Stimulated activated CD8-positive, alpha-beta memory T cell treated with anti-CD3 and anti-CD28 coated beads, Interleukin-4, amount 100 ng/mL, for 24 hours (primary cell): ENCODE data around the gene SLC45A2.
A peak's percentile ranks its signal among the peaks of the same experiment; 100 is the strongest.

ENCODE experiments used
- DNase-seq: peaks from one replicate; pipeline ENCODE4 v3.0.0-alpha.2; 2020; ENCODE audit warnings: low read depth

The SLC45A2 gene

GRCh38 chr5:34007621-34008600, 23.4 kb upstream of the SLC45A2 start, which contains the start of gene AMACR:
TSS of gene AMACR (minus strand) at chr5:34008050. CDS start at chr5:34008019, 31 bp downstream.
- DNase-seq: peak; percentile 89

- DNase-seq: no peak
These were observed 22.7 kb upstream of the SLC45A2 start for GRCh38 chr5:34007201-34007620.

DNA sequence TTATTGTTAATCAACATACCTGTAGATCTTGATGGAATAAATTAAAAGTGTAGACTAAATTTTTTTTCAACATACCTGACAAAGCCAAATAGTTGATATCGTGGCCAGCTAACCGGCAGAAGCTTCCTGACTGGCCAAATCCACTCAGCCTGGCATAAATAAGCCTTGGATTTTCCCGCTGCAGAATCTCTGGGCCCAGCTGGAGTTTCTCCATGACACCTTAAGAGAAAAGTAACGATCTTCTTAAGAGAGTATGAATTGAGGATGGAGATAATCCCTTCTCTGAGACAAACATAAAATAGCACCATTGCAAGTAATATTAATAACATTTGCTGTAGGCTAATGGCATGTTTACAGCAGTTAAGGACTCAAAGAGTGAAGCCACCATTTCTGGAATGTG, 21.2 kb upstream of the SLC45A2 start:
- DNase-seq: no peak

DNA sequence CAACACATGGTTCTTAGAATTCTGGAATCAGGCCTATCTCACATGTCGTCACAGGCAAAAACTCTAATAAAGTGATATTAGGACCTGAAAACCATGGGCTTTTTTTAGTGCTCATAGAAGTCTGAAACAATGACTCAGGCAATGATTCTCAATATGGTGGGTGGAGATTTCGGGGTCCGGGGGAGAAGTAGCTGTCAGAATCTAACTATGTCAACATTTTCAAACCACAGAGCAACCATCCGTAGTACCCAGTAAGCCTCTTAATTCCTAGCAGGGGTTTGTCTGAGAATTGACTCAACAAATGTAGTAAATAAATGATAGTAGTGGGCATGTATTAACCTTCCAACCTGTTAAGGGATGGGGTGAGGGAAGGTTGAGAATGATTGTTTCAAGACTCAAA, 20.7 kb upstream of the SLC45A2 start:
- no peak for DNase-seq

- DNase-seq: no peak
These were observed 19.4 kb upstream of the SLC45A2 start for GRCh38 chr5:34003941-34004340.

GRCh38 chr5:34002629-34003328, 18.3 kb upstream of the SLC45A2 start:
- no peak for DNase-seq

- no peak for DNase-seq
These were observed 16.8 kb upstream of the SLC45A2 start for GRCh38 chr5:34001241-34001841.

- DNase-seq: no peak
These were observed 15.5 kb upstream of the SLC45A2 start for GRCh38 chr5:33999978-34000377.

GRCh38 chr5:33997331-33997983, 13.0 kb upstream of the SLC45A2 start:
- DNase-seq: no peak

DNA sequence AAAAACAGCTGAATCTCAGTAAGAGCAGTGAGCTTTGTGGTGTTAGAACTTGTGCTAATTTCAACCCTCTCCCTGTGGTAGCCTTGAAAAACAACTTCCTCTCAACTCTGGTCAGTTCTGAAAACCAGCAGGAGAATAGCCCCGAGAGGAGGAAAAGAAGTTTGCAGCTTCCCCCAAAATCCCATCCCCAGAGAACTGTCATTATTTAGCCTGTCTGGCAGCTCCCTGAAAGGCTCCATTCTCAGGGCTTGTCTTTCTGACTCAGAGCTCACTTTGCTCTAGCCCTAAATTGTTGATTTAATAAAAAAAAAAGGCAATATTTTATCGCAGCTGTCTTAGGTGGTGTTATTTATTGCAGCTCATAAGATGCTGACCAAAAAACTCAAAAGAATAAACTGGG, 11.4 kb upstream of the SLC45A2 start:
- DNase-seq: no peak

- no peak for DNase-seq
These were observed 10.4 kb upstream of the SLC45A2 start for GRCh38 chr5:33994845-33995244.

DNA sequence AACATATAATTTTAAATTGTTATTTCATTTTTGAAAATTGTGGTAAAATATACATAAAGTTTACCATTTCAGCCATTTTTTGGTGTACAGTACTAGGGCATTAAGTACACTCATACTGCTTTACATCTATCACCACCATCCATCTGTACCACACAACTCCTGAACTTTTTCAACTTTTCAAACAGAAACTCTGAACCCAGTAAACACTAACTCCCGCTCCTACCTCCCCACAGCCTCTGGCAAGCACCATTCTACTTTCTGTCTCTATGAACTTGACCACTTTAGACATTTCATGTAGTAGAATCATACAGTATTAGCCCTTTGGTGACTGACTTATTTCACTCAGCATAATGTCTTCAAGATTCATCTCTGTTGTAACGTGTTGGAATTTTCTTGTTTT, 8.4 kb upstream of the SLC45A2 start:
- no peak for DNase-seq

- no peak for DNase-seq
These were observed 954 bp upstream of the SLC45A2 start for GRCh38 chr5:33985447-33985846.

DNA sequence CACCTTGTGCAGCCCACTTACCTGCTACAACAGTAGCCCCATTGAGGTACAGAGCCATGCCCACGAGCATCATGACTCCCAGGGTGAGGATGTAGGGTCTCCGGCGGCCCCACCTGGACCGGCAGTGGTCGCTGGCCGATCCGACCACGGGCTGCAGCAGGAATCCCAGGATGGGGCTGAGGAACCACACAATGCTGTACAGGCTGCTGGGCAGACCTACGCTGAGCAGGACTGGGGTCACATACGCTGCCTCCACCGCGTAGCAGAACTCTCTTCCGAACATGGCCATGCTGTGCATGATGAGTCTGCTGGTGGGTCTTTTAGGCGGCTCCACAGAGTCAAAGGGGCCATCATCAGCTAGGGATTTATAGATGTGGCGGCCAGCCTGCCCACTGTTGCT, 315 bp downstream of the SLC45A2 start:
- DNase-seq: no peak

GRCh38 chr5:33981408-33982162, 2.9 kb downstream of the SLC45A2 start:
- DNase-seq: no peak

DNA sequence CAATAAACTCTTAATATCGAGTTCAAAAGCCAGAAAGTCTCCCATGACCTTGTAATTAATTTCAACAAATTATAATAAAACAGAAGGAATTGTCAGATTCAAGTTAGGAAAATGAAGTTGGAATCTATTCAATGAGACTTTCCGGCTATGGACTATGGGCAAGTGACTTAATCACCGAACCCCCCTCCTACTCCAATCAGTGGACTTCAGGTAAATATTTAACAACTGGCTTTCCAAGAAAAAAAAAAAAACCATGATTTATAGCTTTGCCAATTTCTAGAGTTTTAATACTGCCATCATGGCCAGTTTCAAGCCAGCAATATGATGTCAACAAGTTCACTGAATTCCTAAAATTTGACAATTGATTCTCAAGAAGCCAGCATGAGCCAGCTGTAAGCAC, 4.5 kb downstream of the SLC45A2 start:
- no peak for DNase-seq

GRCh38 chr5:33978306-33978705, 6.2 kb downstream of the SLC45A2 start:
- no peak for DNase-seq

DNA sequence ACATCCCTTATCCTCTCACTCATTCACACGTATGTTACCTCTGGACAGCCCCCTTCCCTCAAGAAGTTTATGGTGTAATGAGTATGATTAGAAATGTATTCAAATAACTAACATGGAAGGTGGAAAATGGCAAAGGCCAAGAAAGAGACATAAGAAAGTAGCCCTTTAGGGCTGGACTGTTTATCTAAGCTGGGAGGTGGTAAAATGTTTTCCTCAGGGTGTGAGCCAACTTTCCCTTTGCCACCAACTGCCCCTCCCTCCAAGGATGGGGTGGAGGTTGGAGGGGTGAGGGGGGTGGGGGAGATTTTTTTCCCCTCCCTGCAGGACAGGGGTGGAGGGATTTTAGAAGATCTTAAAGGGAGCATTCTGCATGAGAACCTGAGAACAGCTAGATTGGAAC, 8.2 kb downstream of the SLC45A2 start:
- DNase-seq: no peak

GRCh38 chr5:33975852-33976251, 8.6 kb downstream of the SLC45A2 start:
- no peak for DNase-seq

- DNase-seq: no peak
These were observed 11.2 kb downstream of the SLC45A2 start for GRCh38 chr5:33973271-33973670.
